ENCODE results near the gene RNF123.
A peak's percentile ranks its signal among the peaks of the same experiment; 100 is the strongest.
"Not testable (repeated sequence)": the region's sequence is repeated elsewhere in the genome, so short reads cannot be mapped to it uniquely, and the experiment has no call there.

The RNF123 gene

GRCh38 chr3:49681232-49681522 lies 8.2 kb upstream of the RNF123 start:
- DNase-seq (ENCODE audit: low read depth): no peak

GRCh38 chr3:49681543-49681942 lies 7.8 kb upstream of the RNF123 start:
- no peak for DNase-seq (ENCODE audit: low read depth)

- DNase-seq (ENCODE audit: low read depth): peak; percentile 90
Measured at GRCh38 chr3:49683162-49683561, 6.2 kb upstream of the RNF123 start.

GRCh38 chr3:49684453-49684852 lies 4.9 kb upstream of the RNF123 start:
- DNase-seq (ENCODE audit: low read depth): not testable (repeated sequence)

GRCh38 chr3:49685103-49685502 lies 4.3 kb upstream of the RNF123 start:
- DNase-seq (ENCODE audit: low read depth): not testable (repeated sequence)

- DNase-seq (ENCODE audit: low read depth): not testable (repeated sequence)
Measured at GRCh38 chr3:49685846-49686245, 3.5 kb upstream of the RNF123 start.

GRCh38 chr3:49686346-49686745 lies 3.0 kb upstream of the RNF123 start:
- not testable (repeated sequence) for DNase-seq (ENCODE audit: low read depth)

GRCh38 chr3:49686769-49687423 lies 2.5 kb upstream of the RNF123 start:
- DNase-seq (ENCODE audit: low read depth): peak; percentile 79

GRCh38 chr3:49687424-49687795 lies 1.9 kb upstream of the RNF123 start:
- DNase-seq (ENCODE audit: low read depth): not testable (repeated sequence)

- not testable (repeated sequence) for DNase-seq (ENCODE audit: low read depth)
Measured at GRCh38 chr3:49688338-49689045, 865 bp upstream of the RNF123 start.

- not testable (repeated sequence) for DNase-seq (ENCODE audit: low read depth)
Measured at GRCh38 chr3:49689908-49690624, 709 bp downstream of the RNF123 start.

- not testable (repeated sequence) for DNase-seq (ENCODE audit: low read depth)
Measured at GRCh38 chr3:49690856-49691255, 1.5 kb downstream of the RNF123 start.

- not testable (repeated sequence) for DNase-seq (ENCODE audit: low read depth)
Measured at GRCh38 chr3:49691481-49691880, 2.1 kb downstream of the RNF123 start.

- DNase-seq (ENCODE audit: low read depth): not testable (repeated sequence)
Measured at GRCh38 chr3:49694409-49695070, 5.2 kb downstream of the RNF123 start.

GRCh38 chr3:49695350-49696015 lies 6.1 kb downstream of the RNF123 start:
- not testable (repeated sequence) for DNase-seq (ENCODE audit: low read depth)

GRCh38 chr3:49699281-49699979 lies 10.1 kb downstream of the RNF123 start:
- peak; percentile 81 for DNase-seq (ENCODE audit: low read depth)

- no peak for DNase-seq (ENCODE audit: low read depth)
Measured at GRCh38 chr3:49700014-49700413, 10.7 kb downstream of the RNF123 start.

- DNase-seq (ENCODE audit: low read depth): no peak
Measured at GRCh38 chr3:49700453-49701128, 11.2 kb downstream of the RNF123 start.

GRCh38 chr3:49701388-49702077 lies 12.2 kb downstream of the RNF123 start:
- no peak for DNase-seq (ENCODE audit: low read depth)

GRCh38 chr3:49702672-49703071 lies 13.3 kb downstream of the RNF123 start:
- DNase-seq (ENCODE audit: low read depth): no peak
